ENCODE measurements around the gene ZNF705A.

DNA sequence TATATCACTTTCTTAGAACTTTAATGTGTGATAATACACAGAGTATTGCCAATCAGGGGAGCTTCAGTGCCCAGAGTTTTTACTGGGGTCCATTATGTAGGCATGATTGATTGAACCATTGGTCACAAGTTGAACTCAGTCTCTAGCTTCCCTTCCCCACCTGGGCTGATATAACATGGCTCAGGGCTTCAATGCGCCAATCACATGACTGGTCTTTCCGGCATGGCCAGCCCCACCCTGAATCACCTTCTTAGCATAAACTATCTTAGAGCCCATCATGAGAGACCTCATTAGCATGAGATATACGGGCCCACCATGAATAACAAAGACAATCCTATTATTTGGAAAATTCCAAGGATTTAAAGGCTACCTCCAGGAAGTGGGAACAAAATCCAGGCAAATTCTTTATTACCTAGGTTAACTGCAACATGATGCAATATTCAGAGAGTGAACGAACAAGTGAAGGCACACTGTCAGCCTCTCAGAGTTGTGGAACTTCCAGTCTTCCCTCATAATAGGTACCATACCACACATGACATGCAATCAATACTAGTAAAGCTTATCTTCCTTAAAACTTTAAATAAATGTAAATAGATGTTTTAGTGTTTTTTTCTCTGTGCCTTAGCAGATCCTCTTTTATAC, 36.6 kb upstream of the ZNF705A start:
- TF ChIP-seq, protein P1, sequence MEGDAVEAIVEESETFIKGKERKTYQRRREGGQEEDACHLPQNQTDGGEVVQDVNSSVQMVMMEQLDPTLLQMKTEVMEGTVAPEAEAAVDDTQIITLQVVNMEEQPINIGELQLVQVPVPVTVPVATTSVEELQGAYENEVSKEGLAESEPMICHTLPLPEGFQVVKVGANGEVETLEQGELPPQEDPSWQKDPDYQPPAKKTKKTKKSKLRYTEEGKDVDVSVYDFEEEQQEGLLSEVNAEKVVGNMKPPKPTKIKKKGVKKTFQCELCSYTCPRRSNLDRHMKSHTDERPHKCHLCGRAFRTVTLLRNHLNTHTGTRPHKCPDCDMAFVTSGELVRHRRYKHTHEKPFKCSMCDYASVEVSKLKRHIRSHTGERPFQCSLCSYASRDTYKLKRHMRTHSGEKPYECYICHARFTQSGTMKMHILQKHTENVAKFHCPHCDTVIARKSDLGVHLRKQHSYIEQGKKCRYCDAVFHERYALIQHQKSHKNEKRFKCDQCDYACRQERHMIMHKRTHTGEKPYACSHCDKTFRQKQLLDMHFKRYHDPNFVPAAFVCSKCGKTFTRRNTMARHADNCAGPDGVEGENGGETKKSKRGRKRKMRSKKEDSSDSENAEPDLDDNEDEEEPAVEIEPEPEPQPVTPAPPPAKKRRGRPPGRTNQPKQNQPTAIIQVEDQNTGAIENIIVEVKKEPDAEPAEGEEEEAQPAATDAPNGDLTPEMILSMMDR (IDR thresholded peaks at IDR 0.05) = no peak
- TF ChIP-seq ZFX (IDR thresholded peaks at IDR 0.05; ENCODE audit: borderline replicate concordance) = no peak
